ENCODE results near the gene ZFR.

DNA sequence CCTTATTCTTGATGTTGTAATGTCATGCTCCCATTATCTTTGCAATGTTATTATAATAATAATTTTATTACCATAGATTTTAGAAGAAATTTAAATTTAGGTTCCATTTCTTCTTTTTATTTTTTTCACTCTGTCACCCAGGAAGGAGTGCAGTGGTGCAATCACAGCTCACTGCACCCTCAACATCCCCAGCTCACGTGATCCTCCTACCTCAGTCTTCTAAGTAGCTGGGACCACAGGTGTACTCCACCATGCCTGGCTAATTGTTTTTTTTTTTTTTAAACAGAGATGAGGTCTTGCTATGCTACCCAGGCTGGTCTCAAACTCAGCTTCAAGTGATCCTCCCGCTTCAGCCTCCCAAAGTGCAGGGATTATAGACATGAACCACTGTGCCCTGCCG lies 11.9 kb downstream of the ZFR start:
- TF ChIP-seq, protein P1, sequence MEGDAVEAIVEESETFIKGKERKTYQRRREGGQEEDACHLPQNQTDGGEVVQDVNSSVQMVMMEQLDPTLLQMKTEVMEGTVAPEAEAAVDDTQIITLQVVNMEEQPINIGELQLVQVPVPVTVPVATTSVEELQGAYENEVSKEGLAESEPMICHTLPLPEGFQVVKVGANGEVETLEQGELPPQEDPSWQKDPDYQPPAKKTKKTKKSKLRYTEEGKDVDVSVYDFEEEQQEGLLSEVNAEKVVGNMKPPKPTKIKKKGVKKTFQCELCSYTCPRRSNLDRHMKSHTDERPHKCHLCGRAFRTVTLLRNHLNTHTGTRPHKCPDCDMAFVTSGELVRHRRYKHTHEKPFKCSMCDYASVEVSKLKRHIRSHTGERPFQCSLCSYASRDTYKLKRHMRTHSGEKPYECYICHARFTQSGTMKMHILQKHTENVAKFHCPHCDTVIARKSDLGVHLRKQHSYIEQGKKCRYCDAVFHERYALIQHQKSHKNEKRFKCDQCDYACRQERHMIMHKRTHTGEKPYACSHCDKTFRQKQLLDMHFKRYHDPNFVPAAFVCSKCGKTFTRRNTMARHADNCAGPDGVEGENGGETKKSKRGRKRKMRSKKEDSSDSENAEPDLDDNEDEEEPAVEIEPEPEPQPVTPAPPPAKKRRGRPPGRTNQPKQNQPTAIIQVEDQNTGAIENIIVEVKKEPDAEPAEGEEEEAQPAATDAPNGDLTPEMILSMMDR (IDR thresholded peaks at IDR 0.05; ENCODE audit: low read depth, low read length), result no peak
- no peak for TF ChIP-seq EZH2phosphoT487 (IDR thresholded peaks at IDR 0.05; ENCODE audit: low read depth)

Data from OCI-LY3 (cell line).